GM19099 (cell line): ENCODE results near the gene UROD.

ENCODE experiments used
- POLR2A ChIP-seq: IDR thresholded peaks from 3 replicates; pipeline ENCODE4 v1.6.1; 2011; ENCODE audit warnings: low read depth; ENCODE audit not compliant: insufficient read length; ENCODE audit errors: extremely low read depth

UROD gene

GRCh38 chr1:45011837-45012638, at the start of gene UROD:
UROD (plus strand) TSS chr1:45012254; CDS start chr1:45012266, 12 bp downstream.
- peak; percentile 83 for TF ChIP-seq POLR2A

DNA sequence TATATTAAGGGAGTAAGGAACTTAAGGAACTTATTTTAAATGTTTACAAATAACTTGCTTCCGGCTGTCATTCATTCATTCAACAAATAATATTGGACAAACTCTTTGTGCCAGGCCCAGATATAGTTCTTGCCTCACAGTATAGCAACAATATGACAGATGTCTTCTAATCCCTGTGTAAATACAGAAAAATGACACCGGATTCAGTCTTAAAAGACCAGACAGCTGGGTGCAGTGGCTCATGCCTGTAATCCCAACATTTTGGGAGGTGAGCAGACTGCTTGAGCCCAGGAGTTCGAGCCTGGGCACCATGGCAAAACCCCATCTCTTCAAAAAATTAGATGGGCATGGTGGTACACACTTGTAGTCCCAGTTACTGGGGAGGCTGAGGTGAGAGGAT, 49.3 kb upstream of the UROD start:
- TF ChIP-seq POLR2A: no peak

DNA sequence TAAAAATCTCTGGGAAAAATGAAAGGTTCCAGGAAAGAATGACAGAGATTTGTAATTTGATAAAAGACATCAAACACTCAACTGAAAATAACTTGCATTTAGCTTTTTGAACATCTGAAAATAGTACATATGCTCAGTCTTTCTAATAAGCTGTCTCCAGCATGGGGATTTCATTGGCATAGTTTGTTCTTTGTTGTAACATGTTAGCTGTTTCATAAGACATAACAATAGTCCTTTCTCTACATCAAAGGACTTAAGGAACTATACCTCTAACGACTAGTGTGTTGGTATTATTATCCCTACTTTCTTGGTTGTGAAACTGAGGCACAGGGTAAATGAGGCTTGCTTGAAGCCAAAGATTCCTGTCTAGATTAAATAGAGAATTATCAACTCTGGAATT, 47.7 kb upstream of the UROD start:
- TF ChIP-seq POLR2A: no peak

DNA sequence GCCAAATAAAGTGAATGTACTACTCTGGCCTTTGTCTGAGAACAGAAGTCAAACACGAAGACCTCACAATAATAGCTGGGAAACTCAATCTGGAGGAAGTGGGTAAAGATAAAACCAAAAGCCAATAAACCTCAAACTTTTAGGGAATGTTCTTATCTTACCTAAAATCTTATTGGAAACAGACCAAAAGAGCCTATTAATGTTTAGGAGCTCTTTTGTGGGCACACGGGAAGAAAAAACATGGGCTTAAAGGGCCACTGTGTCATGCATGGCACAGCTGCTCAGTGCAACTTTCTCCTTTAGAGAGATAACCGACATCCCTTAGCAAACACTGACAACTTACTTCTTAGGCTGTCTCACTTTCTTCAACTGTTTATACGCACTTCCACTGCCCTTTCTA, 41.7 kb upstream of the UROD start:
- no peak for TF ChIP-seq POLR2A

DNA sequence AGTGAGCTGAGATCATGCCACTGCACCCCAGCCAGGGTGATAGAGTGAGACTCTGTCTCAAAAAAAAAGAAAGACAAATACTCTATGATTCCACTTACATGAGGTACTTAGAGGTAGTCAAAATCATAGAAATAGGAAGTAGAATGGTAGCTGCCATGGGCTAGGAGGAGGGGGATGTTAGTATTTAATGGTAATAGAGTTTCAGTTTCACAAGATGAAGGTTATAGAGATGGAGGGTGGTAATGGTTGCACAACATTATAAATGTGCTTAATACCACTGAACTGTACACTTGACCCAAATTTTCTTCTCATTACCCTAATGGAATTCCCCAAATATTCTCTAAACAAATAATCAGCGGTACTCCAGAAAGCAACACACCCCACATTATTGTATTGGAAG, 38.4 kb upstream of the UROD start:
- TF ChIP-seq POLR2A: no peak

GRCh38 chr1:44976252-44976651, 35.8 kb upstream of the UROD start:
- TF ChIP-seq POLR2A: no peak

DNA sequence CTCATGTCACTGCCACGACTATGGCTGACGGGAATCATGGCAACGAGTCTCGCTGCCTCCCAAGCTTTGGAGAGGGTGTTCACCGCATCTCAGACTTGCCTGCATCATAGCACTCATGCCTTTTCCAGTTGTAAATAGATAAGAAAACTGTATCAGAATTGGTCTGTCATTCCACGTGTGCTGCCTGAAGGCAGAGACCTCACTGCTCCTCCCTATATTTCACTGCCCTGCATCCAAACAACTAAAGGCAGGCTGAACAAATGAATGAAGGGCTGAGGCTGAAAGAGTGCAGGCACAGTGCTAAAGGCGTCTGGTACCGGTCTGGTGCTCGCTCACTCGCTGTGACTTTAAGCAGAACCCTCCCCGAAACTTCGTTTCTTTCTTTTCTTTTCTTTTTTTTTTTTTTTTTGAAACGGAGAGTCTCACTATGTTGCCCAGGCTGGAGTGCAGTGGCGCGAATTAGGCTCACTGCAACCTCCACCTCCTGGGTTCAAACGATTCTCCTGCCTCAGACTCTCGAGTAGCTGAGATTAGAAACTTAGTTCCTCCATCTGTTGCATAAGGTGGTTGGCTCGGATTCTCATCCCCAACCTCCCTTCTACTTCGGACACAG, 26.2 kb upstream of the UROD start:
- no peak for TF ChIP-seq POLR2A

DNA sequence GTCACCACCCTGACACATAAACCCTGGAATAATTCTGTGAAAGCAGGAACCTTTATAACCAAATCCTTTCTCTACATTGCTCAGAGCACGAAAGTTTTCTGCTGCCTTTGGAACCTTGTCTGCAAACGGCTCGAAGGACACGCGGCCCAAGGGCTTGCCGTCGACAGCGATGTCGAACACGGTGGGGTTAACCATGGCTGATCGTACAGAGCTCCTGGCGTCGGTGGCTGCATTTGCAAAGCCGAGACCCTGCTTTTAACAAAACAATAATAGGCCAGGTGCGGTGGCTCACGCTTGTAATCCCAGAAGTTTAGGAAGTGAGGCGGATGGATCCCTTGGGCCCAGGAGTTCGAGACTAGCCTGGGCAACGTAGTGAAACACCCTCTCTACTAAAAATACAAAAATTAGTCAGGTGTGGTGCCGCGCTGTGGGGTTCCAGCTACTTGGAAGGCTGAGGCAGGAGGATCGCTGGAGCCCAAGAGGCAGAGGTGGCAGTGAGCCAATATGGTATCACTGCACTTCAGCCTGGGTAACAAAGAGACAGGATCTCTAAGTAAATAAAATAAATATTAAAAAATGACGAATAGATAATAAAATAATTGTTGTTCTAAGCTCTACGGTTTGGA, 23.4 kb upstream of the UROD start:
- no peak for TF ChIP-seq POLR2A

DNA sequence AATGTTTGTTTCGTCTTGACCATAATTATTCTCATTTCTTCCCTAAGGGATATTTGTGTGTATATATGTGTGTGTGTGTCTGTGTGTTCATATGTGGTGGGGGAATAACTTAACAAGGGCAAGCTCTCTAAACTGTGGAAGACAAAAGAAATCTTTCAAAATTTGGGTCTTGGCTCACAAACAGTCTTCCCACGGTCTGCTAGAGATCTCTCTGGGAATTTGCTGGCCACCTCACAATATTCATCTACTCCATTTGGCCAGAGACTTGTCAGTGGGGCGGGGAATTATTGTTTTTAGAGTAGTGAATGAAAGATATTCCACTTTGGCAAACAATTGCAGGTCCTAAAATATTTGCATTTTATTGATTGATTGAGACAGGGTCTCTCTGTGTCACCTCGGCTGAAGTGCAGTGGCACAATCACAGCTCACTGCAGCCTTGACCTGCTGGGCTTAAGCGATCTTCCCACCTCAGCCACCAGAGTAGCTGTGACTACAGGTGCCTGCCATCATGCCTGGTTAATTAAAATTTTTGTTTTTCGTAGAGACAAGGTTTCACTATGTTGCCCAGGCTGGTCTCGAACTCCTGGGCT, 17.6 kb upstream of the UROD start:
- no peak for TF ChIP-seq POLR2A

DNA sequence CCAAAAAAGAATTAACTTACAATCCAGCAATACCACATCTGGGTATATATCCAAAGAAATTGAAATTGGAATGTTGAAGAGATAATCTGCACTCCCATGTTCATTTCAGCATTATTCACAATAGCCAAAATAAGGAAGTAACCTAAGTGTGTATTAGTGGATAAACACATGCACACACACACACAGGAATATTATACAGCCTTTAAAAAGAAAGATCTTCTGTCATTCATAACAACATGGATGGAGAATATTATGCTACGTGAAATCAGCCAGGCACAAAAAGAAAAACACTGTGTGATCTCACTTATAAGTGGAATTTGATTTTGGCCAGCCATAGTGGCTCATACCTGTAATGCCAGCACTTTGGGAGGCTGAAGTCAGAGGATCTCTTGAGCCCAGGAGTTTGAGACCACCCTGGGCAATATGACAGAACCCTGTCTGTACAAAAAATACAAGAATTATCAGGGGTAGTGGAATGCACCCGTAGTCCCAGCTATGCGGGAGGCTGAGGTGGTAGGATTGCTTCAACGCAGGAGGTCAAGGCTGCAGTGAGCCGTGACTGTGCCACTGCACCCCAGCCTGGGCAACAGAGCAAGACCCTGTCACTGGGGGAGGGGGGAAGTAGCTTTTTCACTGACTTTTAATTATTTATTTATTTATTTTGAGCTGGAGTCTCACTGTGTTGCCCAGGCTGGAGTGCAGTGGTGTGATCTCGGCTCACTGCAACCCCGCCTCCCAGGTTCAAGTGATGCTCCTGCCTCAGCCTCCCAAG, 16.4 kb upstream of the UROD start:
- no peak for TF ChIP-seq POLR2A

DNA sequence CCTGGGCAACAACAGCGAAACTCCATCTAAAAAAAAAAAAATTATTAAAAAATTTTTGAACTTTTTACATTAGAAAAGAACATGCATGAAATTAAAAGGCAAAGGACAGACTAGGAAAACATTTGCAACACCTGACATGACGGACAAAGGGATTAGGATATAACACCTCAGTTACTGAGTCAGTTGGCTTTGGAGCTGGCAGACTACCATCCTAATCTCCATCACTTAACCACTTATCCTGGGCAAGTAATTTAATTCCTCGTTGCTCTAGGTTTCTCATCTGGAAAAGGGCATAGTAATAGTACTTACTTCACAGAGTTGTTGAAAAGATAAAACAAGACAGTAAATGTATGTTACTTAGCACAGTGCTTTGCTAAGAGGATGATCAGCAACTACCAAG, 12.8 kb upstream of the UROD start:
- TF ChIP-seq POLR2A: no peak

- TF ChIP-seq POLR2A: no peak
Observed at GRCh38 chr1:45001011-45001481, 11.0 kb upstream of the UROD start.

- no peak for TF ChIP-seq POLR2A
Observed at GRCh38 chr1:45002650-45003645, 9.1 kb upstream of the UROD start.

GRCh38 chr1:45003741-45004140, 8.3 kb upstream of the UROD start:
- TF ChIP-seq POLR2A: no peak
